Keratinocyte (primary cell): Measurements from ENCODE around the gene ASCC3.

Source experiments
- EZH2 ChIP-seq: IDR thresholded peaks from one replicate; pipeline ENCODE4 v1.6.1; 2012; ENCODE audit warnings: inconsistent platforms, mild to moderate bottlenecking, low read length, moderate library complexity
- TF ChIP-seq, protein P1 (sequence below), 3 experiments: IDR thresholded peaks in 1 of 3; conservative IDR thresholded peaks in 1 of 3; optimal IDR thresholded peaks in 1 of 3; 2 replicates in 2 of 3; 3 replicates in 1 of 3; pipeline versions ENCODE3 to v1.5.1; 2011; ENCODE audit warnings: low read length in 3 of 3, mild to moderate bottlenecking in 3 of 3, moderate library complexity in 2 of 3, control low read depth in 1 of 3, inconsistent platforms in 1 of 3; ENCODE audit not compliant: insufficient read depth in 2 of 3; ENCODE audit errors: extremely low read depth in 1 of 3

- TF ChIP-seq, protein P1, sequence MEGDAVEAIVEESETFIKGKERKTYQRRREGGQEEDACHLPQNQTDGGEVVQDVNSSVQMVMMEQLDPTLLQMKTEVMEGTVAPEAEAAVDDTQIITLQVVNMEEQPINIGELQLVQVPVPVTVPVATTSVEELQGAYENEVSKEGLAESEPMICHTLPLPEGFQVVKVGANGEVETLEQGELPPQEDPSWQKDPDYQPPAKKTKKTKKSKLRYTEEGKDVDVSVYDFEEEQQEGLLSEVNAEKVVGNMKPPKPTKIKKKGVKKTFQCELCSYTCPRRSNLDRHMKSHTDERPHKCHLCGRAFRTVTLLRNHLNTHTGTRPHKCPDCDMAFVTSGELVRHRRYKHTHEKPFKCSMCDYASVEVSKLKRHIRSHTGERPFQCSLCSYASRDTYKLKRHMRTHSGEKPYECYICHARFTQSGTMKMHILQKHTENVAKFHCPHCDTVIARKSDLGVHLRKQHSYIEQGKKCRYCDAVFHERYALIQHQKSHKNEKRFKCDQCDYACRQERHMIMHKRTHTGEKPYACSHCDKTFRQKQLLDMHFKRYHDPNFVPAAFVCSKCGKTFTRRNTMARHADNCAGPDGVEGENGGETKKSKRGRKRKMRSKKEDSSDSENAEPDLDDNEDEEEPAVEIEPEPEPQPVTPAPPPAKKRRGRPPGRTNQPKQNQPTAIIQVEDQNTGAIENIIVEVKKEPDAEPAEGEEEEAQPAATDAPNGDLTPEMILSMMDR (optimal IDR thresholded peaks at IDR 0.05 in 1 of 3, IDR thresholded peaks at IDR 0.05 in 1 of 3, conservative IDR thresholded peaks at IDR 0.05 in 1 of 3; ENCODE audit: extremely low read depth in 1 of 3, insufficient read depth in 2 of 3, low read length in 3 of 3), result no peak
- TF ChIP-seq EZH2, result no peak
Observed at GRCh38 chr6:100622907-100623692, 258.0 kb downstream of the ASCC3 start.
